ENCODE results near the gene CHRNB2.

CHRNB2 gene

GRCh38 chr1:154608397-154609270 is 41.1 kb downstream of the CHRNB2 start:
- peak in 1 of 2 donors; percentile 14 for DNase-seq (ENCODE audit: low read depth in 1 of 2, low spot score in 1 of 2)

- DNase-seq (ENCODE audit: low read depth in 1 of 2, low spot score in 1 of 2) = peak; percentile 18 to 21
Observed at GRCh38 chr1:154609398-154610380, 42.1 kb downstream of the CHRNB2 start.

GRCh38 chr1:154611150-154611862 is 43.7 kb downstream of the CHRNB2 start:
- DNase-seq (ENCODE audit: low read depth in 1 of 2, low spot score in 1 of 2) = no peak

- no peak for DNase-seq (ENCODE audit: low read depth in 1 of 2, low spot score in 1 of 2)
Observed at GRCh38 chr1:154614247-154614646, 46.7 kb downstream of the CHRNB2 start.

- no peak for DNase-seq (ENCODE audit: low read depth in 1 of 2, low spot score in 1 of 2)
Observed at GRCh38 chr1:154614901-154615300, 47.3 kb downstream of the CHRNB2 start.

GRCh38 chr1:154615411-154615810 is 47.8 kb downstream of the CHRNB2 start:
- no peak for DNase-seq (ENCODE audit: low read depth in 1 of 2, low spot score in 1 of 2)

GRCh38 chr1:154616659-154617345 is 49.2 kb downstream of the CHRNB2 start:
- DNase-seq (ENCODE audit: low read depth in 1 of 2, low spot score in 1 of 2) = no peak

GRCh38 chr1:154619181-154619948 is 51.8 kb downstream of the CHRNB2 start:
- no peak for DNase-seq (ENCODE audit: low read depth in 1 of 2, low spot score in 1 of 2)

GRCh38 chr1:154620751-154621150 is 53.2 kb downstream of the CHRNB2 start:
- no peak for DNase-seq (ENCODE audit: low read depth in 1 of 2, low spot score in 1 of 2)

- DNase-seq (ENCODE audit: low read depth in 1 of 2, low spot score in 1 of 2) = no peak
Observed at GRCh38 chr1:154621875-154622274, 54.3 kb downstream of the CHRNB2 start.

- DNase-seq (ENCODE audit: low read depth in 1 of 2, low spot score in 1 of 2) = no peak
Observed at GRCh38 chr1:154622503-154623039, 55.0 kb downstream of the CHRNB2 start.

GRCh38 chr1:154623358-154623757 is 55.8 kb downstream of the CHRNB2 start:
- no peak for DNase-seq (ENCODE audit: low read depth in 1 of 2, low spot score in 1 of 2)

- DNase-seq (ENCODE audit: low read depth in 1 of 2, low spot score in 1 of 2) = no peak
Observed at GRCh38 chr1:154624746-154625643, 57.4 kb downstream of the CHRNB2 start.

- no peak for DNase-seq (ENCODE audit: low read depth in 1 of 2, low spot score in 1 of 2)
Observed at GRCh38 chr1:154626456-154627256, 59.1 kb downstream of the CHRNB2 start.

GRCh38 chr1:154627257-154628120 is 59.9 kb downstream of the CHRNB2 start:
- DNase-seq (ENCODE audit: low read depth in 1 of 2, low spot score in 1 of 2) = peak; percentile 70 to 92

GRCh38 chr1:154628121-154628405 is 60.5 kb downstream of the CHRNB2 start:
- no peak for DNase-seq (ENCODE audit: low read depth in 1 of 2, low spot score in 1 of 2)
